Renal cortical epithelial cell (primary cell): ENCODE data around the gene AEBP1. TPM values are rescaled to one million over a fixed set of nuclear protein-coding genes. Genes with fewer than 3 reads are reported as not detected.
"Not testable (repeated sequence)": the region's sequence is repeated elsewhere in the genome, so short reads cannot be mapped to it uniquely, and the experiment has no call there.

ENCODE experiments used
- DNase-seq: peaks from one replicate; pipeline ENCODE4 v3.0.0-alpha.2; 2011; ENCODE audit warnings: low read depth
- total RNA-seq: library from RNA; depleted of rRNA; stranded (reverse); fragments of >200 nt; gene quantifications from 2 replicates; pipeline ENCODE4 v1.2.3, GENCODE V29; 2014

The AEBP1 gene
- total RNA-seq, 1 donor from 2014 or later = 19.0 TPM

GRCh38 chr7:44117801-44118429 lies 13.8 kb downstream of the AEBP1 start:
- DNase-seq = no peak

DNA sequence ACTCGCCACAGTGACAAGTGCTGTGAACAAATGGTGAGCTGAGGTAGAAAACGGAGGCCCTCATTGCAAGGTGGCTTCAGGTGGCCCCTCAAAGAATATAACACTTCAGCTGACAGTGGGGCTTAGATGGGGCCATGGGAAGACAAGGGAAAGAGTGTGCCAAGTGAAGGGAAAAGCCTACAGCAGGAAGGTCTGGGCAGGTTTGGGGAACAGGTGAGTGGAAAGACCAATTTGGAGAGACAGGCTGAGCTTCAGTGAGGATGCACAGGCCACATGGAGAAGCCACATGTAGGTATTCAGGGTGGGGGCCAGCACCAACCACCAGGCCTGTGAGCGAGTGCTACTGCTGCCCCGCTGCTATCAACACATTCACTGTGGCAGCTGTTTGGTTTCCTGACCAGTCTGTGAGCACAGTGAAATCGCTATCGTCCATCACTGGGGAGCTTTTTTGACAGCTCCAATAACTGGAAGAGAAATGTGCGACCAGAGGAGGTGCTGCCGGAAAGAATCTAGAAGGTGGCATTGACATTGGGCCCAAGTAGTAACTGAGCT lies 15.8 kb downstream of the AEBP1 start:
- no peak for DNase-seq

GRCh38 chr7:44120395-44120794 lies 16.2 kb downstream of the AEBP1 start:
- no peak for DNase-seq

- no peak for DNase-seq
These were observed 17.7 kb downstream of the AEBP1 start for GRCh38 chr7:44121761-44122420.

DNA sequence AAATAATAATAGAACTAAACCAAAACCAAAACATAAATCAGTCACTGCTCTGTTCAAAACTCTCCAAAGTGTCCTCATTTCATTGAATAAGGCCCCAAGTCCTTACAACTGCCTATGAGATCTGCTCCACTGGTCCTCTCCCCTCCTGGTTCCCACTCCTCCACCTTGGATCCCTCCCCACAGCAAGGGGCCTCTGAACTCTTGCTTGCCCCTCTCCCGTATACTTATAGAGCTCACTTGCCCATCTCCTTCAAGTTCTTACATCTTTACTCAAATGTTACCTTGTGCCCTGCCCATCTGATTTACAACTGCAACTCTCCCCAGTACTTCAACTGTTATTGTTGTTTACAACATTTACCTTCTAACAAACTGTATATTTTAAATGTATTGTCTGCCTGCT lies 18.4 kb downstream of the AEBP1 start:
- no peak for DNase-seq

DNA sequence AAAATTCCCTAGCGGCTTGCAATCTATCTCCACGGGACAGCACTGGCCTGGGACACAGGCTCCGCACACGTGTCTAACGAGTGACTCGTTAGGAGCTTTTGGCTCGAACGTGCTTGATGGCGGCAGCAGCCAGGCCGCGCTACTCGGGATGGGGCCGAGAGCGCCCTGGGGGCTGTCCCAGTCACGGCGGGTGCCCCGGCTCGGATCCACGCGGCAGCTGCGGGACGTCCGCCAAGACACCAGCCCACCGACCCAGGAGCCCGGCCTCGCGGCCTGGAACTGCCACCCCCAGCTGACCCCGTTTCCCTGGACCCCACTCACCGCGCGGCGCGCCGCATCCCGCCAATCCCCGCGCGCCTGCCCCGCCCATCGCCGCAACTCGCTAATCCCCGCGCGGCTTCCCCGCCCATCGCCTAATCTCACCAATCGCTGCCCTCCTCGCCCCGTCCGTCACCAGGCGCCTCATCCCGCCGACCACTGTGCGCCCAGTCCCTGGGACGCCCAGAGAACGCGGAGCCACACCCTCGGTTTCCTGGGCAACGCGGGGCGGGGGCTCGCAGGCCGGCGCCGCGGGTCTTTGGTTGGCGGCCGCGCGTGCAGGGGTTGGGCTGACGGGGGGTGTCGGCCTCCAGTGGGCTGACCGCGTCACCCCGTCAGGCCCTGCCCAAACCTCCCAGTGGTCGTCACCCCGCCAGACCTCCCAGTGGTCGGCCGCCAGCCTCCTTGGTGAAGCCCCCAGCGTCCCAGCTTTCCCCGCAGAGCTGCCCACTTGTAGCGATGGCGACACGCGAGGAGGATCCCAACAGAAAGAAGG lies 19.3 kb downstream of the AEBP1 start, which contains the start of gene POLD2:
TSS of gene POLD2 (minus strand) at position 359 of the 814 bp plus-strand sequence. CDS start 1,495 bp downstream, outside the sequence.
- DNase-seq = peak; percentile 83

DNA sequence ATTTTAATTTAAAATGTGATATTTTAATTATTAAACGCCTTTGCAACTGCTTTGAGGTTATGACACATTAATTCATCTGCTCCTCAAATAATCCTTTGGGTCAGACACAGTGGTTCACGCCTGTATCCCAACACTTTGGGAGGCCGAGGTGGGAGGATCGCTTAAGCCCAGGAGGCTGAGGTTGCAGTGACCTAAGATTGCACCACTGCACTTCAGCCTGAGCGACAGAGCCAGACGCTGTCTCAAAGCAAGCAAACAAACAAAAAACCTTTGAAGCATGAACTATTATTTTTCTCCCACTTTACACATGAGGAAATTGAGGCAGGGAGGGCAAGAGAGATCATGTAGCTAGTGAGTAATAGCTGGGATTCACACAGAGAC lies 20.7 kb downstream of the AEBP1 start:
- DNase-seq = no peak

DNA sequence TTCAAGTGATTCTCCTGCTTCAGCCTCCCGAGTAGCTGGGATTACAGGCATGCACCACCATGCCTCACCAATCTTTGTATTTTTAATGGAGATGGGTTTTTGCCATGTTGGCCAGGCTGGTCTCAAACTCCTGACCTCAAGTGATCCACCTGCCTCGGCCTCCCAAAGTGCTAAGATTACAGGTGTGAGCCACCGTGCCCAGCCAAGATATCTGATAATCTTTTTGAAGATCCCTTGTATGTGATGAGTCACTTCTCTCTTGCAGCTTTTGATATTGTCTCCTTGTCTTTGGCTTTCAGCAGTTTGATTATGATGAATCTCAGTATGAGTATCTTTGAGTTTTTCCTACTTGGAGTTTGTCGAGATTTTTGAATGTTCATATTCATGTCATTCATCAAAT lies 22.4 kb downstream of the AEBP1 start:
- not testable (repeated sequence) for DNase-seq

- no peak for DNase-seq
These were observed 23.0 kb downstream of the AEBP1 start for GRCh38 chr7:44127161-44127560.

DNA sequence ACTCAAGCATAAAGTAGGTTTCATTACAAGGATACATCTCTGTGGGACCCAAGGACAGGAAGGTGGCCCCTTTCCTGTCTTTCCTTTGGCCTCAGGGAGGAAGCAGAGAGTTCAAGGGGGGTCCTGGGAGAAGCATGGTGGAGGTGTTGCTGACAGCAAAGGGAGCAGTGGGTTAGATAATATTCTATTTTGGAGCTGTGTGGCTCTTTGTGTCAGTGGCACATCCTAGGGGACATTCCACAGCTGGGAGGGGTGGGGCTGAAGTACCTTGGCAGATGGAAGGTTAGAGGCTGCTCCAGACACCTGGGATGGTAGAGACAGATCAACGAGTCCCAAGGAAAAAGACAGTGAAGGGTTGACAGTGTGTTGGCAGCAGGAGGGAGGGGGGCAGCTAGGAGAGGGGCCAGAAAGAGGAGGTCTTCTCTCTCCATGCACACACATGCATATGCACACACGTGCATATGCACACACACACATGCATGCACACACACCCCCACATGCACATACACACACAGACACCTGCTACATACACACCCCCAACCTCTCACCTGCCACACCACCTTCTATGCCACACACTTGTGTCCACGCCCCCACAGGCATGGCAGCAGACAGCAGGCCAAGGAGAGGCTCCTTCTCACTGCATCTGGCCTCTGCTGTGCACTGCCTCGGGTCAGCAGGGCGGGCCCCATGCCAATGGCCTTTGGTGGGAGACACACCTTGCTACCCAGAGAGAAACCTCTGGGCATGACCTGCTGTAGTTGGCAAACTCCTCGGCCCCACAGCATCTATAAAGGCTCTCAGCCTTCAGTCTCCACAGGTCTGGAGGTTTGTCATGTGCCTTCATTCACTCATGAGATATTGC lies 24.8 kb downstream of the AEBP1 start:
- DNase-seq = no peak

- peak; percentile 17 for DNase-seq
These were observed 27.3 kb downstream of the AEBP1 start for GRCh38 chr7:44131173-44132029.

- no peak for DNase-seq
These were observed 27.9 kb downstream of the AEBP1 start for GRCh38 chr7:44132039-44132438.

- no peak for DNase-seq
These were observed 29.1 kb downstream of the AEBP1 start for GRCh38 chr7:44133295-44133694.

GRCh38 chr7:44134943-44135628 lies 30.9 kb downstream of the AEBP1 start:
- no peak for DNase-seq

DNA sequence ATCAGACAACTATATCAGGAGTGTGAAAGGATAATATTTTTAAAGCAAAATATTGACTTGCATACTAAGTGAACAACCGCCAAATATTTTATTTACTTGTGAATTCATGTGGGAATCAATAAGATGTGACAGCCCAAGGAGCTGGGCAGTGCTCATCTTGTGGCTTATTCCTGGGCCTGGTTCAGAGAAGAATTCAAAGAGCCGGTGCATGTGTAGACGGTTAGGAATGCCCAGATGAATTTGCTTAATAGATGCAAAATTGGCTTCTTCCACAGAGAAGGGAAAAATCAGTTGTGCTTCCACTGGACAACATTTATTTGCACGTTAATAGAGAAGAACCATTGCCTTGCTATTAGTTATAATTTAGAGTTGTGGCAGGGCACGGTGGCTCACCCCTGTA lies 32.6 kb downstream of the AEBP1 start:
- DNase-seq = no peak

DNA sequence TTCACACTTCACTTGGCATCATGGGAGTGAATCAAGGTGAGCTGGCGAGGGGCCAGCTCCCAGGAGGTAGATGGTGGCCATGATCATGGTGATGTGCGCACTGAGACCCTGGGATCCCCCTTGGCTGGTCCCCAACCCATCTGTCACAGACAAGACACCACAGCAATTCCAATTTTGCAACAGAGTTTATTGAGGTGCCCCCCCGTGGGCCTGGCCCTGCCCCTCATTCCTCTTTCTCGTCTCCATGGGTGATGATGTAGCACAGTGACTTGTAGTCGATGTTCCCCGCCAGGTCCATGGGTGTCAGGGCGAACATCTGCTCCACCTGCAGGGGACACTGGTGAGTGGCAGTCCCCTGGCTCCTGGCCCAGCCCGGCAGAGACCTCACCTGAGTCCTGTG lies 34.6 kb downstream of the AEBP1 start:
- DNase-seq = no peak

GRCh38 chr7:44139311-44140010 lies 35.3 kb downstream of the AEBP1 start:
- DNase-seq = no peak

GRCh38 chr7:44140341-44140740 lies 36.2 kb downstream of the AEBP1 start:
- DNase-seq = no peak

- no peak for DNase-seq
These were observed 37.2 kb downstream of the AEBP1 start, which contains the start of gene MYL7 for GRCh38 chr7:44141221-44141850. MYL7 (minus strand) TSS chr7:44141332; CDS start chr7:44141305, 27 bp downstream.
